Fibroblast of lung (primary cell): ENCODE measurements around the gene OTOG. TPM values are rescaled to one million over a fixed set of nuclear protein-coding genes. Genes with fewer than 3 reads are reported as not detected.

ENCODE experiments used
- DNase-seq, 2 donors: peaks; one replicate each; pipeline versions ENCODE4 v3.0.0 to v3.0.0-alpha.2; 2010; ENCODE audit warnings: low read depth in 2 of 2
- H2AFZ ChIP-seq: 2 replicates; pipeline ENCODE4 v1.5.1; 2012; ENCODE audit warnings: low read length, control low read depth, inconsistent platforms
- H3K27ac ChIP-seq: 2 replicates; pipeline ENCODE4 v1.5.1; 2011; ENCODE audit warnings: low read length, control low read depth; ENCODE audit not compliant: insufficient read depth
- H3K27me3 ChIP-seq: 2 replicates; pipeline ENCODE4 v1.5.1; 2011; ENCODE audit warnings: mild to moderate bottlenecking, low read length; ENCODE audit not compliant: control insufficient read depth, insufficient read depth
- H3K36me3 ChIP-seq: 2 replicates; pipeline ENCODE4 v1.5.1; 2011; ENCODE audit warnings: low read length; ENCODE audit not compliant: control insufficient read depth, insufficient read depth
- H3K4me1 ChIP-seq: 2 replicates; pipeline ENCODE4 v1.5.1; 2011; ENCODE audit warnings: low read length; ENCODE audit not compliant: control insufficient read depth, insufficient read depth; ENCODE audit errors: extremely low read depth
- H3K4me2 ChIP-seq: 2 replicates; pipeline ENCODE4 v1.5.1; 2011; ENCODE audit warnings: low read length, control low read depth; ENCODE audit not compliant: insufficient read depth; ENCODE audit errors: extremely low read depth
- H3K4me3 ChIP-seq, 4 experiments: fragments of 200-600 bp in 1 of 4; sonication (generic) in 1 of 4; replicated peaks in 1 of 4; 2 replicates each; pipeline ENCODE4 v1.5.1; 2011 to 2016; ENCODE audit warnings: low read length in 4 of 4, low read depth in 3 of 4, mild to moderate bottlenecking in 3 of 4, control low read depth in 2 of 4, inconsistent platforms in 1 of 4, mixed read lengths in 1 of 4; ENCODE audit not compliant: insufficient read depth in 1 of 4; ENCODE audit errors: control extremely low read depth in 1 of 4
- H3K79me2 ChIP-seq: 2 replicates; pipeline ENCODE4 v1.5.1; 2012; ENCODE audit warnings: mild to moderate bottlenecking, low read length, inconsistent platforms; ENCODE audit not compliant: control insufficient read depth, insufficient read depth
- H3K9ac ChIP-seq: 2 replicates; pipeline ENCODE4 v1.5.1; 2011; ENCODE audit warnings: mild to moderate bottlenecking, low read length, control low read depth; ENCODE audit not compliant: insufficient read depth
- H3K9me3 ChIP-seq: 2 replicates; pipeline ENCODE4 v1.5.1; 2012; ENCODE audit warnings: low read depth, low read length; ENCODE audit not compliant: control insufficient read depth, insufficient read depth
- H4K20me1 ChIP-seq: 2 replicates; pipeline ENCODE4 v1.5.1; 2011; ENCODE audit warnings: low read length; ENCODE audit not compliant: control insufficient read depth, insufficient read depth; ENCODE audit errors: extremely low read depth
- CTCF ChIP-seq, 2 donors: IDR thresholded peaks in 1 of 2; conservative IDR thresholded peaks in 1 of 2; 1 replicate in 1 of 2; 2 replicates in 1 of 2; pipeline ENCODE4 v1.5.1; 2011 to 2012; ENCODE audit warnings: low read length in 2 of 2, control low read depth in 1 of 2, inconsistent platforms in 1 of 2, low read depth in 1 of 2, mild to moderate bottlenecking in 1 of 2
- EZH2 ChIP-seq: IDR thresholded peaks from 2 replicates; pipeline ENCODE4 v1.5.1; 2012; ENCODE audit warnings: low read length, control low read depth, mild to moderate bottlenecking; ENCODE audit errors: missing control alignments
- polyA plus RNA-seq, 2 donors: library from polyadenylated mRNA; depleted of rRNA in 1 of 2; stranded (reverse) in 1 of 2; unstranded in 1 of 2; fragments of >200 nt; gene quantifications; 2 replicates each; pipeline ENCODE4 v1.2.1, GENCODE V29; 2011 to 2012; ENCODE audit warnings: missing spikeins in 1 of 2
- total RNA-seq: library from RNA; depleted of rRNA; stranded (reverse); fragments of >200 nt; gene quantifications from 2 replicates; pipeline ENCODE4 v1.2.1, GENCODE V29; 2014

OTOG gene
- total and polyA plus RNA-seq, 2 donors (not counting 1 experiment from before 2014, with no cell fraction given) = not detected

GRCh38 chr11:17556999-17557398 lies 9.9 kb downstream of the OTOG start:
- Histone ChIP-seq H3K4me2 (no peak overlapping the region), H3K27ac (no peak overlapping the region), H3K79me2 (no peaks in the 10 kb centered on the region), H3K9me3 (no peaks in the 10 kb centered on the region), H3K36me3 (no peaks in the 10 kb centered on the region), H4K20me1 (no peaks in the 10 kb centered on the region), H3K4me1 (no peaks in the 10 kb centered on the region), H3K4me3 (no peak overlapping the region), H3K27me3 (no peaks in the 10 kb centered on the region), H3K9ac (no peak overlapping the region), H2AFZ (no peak overlapping the region)
- TF ChIP-seq CTCF (conservative IDR thresholded peaks at IDR 0.05 in 1 of 2, IDR thresholded peaks at IDR 0.05 in 1 of 2; ENCODE audit: low read depth in 1 of 2, low read length in 2 of 2) = no peak
- no peak for TF ChIP-seq EZH2
- no peak for DNase-seq

DNA sequence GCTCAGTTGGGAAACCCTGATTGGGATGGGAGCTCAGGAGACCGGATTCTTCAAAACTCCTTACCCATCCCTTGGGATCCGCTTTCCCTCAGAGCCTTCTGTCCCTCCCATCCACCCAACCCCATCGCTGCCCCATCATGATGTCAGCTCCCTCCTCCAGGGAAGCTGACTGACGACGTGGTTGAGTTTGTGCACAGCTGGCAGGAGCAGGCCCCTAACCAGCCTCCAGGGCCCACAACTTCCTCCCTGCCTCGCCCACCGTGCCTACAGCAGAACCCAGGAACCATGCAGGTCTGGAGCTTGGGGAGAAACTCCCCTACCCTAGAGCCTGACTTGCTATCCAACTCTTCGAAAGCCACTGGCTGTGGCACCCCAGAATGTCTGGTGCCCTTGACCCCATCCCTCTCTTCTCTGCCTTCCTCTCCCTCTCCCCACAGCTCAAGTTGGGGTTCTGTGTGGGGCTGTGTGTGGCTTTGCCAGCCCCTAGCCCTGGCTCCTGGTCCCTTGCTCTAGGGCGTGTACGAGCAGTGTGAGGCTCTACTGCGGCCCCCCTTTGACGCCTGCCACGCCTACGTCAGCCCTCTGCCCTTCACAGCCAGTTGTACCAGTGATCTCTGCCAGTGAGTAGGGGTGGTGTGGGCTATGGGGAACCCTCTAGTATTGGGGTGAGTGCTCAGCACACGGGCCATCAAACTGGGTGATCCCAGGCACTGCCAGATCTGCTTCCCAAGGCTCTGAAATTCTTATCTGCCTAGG lies 11.1 kb downstream of the OTOG start:
- Histone ChIP-seq H3K4me2 (no peak overlapping the region), H3K9me3 (no peaks in the 10 kb centered on the region), H3K4me3 (no peak overlapping the region), H3K9ac (no peak overlapping the region), H3K79me2 (no peaks in the 10 kb centered on the region), H3K4me1 (no peaks in the 10 kb centered on the region), H4K20me1 (no peaks in the 10 kb centered on the region), H3K36me3 (no peaks in the 10 kb centered on the region), H3K27ac (no peak overlapping the region), H2AFZ (no peak overlapping the region), H3K27me3 (no peaks in the 10 kb centered on the region)
- no peak for DNase-seq
- TF ChIP-seq CTCF (conservative IDR thresholded peaks at IDR 0.05 in 1 of 2, IDR thresholded peaks at IDR 0.05 in 1 of 2; ENCODE audit: low read depth in 1 of 2, low read length in 2 of 2) (no peak), EZH2 (no peak)

DNA sequence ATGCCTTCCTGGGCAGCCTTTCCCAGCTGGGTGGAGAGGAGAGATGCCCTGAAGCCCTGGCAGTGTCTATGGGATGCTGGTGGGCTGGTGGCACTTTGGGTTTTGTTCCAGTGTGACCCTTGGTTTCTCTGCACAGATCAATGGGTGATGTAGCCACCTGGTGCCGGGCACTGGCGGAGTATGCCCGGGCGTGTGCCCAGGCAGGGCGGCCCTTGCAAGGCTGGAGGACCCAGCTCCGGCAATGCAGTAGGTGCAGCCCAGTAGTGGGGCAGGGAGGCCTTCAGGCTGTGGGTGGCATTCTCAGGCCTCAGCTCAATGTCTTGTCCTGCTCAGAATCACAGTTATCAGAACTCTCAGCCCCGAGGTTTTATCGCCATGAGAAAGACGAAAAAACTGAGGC lies 11.9 kb downstream of the OTOG start:
- Histone ChIP-seq H3K9ac (no peak overlapping the region), H3K36me3 (no peaks in the 10 kb centered on the region), H3K79me2 (no peaks in the 10 kb centered on the region), H3K9me3 (no peaks in the 10 kb centered on the region), H4K20me1 (no peaks in the 10 kb centered on the region), H3K4me1 (no peaks in the 10 kb centered on the region), H3K27me3 (no peaks in the 10 kb centered on the region), H3K27ac (no peak overlapping the region), H2AFZ (no peak overlapping the region), H3K4me2 (no peak overlapping the region), H3K4me3 (no peak overlapping the region)
- DNase-seq = no peak
- no peak for TF ChIP-seq CTCF (conservative IDR thresholded peaks at IDR 0.05 in 1 of 2, IDR thresholded peaks at IDR 0.05 in 1 of 2; ENCODE audit: low read depth in 1 of 2, low read length in 2 of 2)
- TF ChIP-seq EZH2 = no peak
